Epithelial cell of proximal tubule (primary cell): ENCODE data around the gene SFR1. TPM values are rescaled to one million over a fixed set of nuclear protein-coding genes. Genes with fewer than 3 reads are reported as not detected.

Experiments
- DNase-seq: peaks from one replicate; pipeline ENCODE4 v3.0.0-alpha.2; 2011; ENCODE audit warnings: low read depth
- H3K4me3 ChIP-seq: 2 replicates; pipeline ENCODE4 v1.5.1; 2011; ENCODE audit warnings: low read depth, mild to moderate bottlenecking, low read length
- CTCF ChIP-seq: conservative IDR thresholded peaks from 2 replicates; pipeline ENCODE4 v1.5.1; 2012; ENCODE audit warnings: low read depth, mild to moderate bottlenecking, low read length
- total RNA-seq: library from RNA; depleted of rRNA; stranded (reverse); fragments of >200 nt; gene quantifications from 2 replicates; pipeline ENCODE4 v1.2.3, GENCODE V29; 2015

The SFR1 gene
- total RNA-seq, 1 donor from 2014 or later, result 15.2 TPM

DNA sequence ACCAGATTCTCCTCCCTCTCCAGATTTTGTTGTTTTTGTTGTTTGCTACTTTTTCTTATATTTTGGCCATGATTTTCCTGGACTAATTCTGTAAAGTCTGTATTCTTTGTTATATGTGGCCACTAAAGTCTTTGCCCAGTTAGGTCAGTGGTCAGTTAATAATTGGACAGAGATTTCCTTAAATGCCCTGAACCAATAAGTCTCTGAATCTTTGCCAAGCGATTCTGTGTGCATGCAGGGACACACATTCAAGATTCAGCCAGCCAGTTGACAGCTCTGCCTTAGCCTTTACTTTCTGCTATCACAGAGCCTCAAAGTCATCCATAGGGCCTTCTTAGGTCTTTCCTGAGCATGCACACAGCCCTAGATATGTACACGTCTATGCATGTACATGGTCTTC lies 25.3 kb upstream of the SFR1 start:
- DNase-seq, result peak; percentile 63
- H3K4me3 ChIP-seq, result no peak overlapping the region
- TF ChIP-seq CTCF, result no peak

DNA sequence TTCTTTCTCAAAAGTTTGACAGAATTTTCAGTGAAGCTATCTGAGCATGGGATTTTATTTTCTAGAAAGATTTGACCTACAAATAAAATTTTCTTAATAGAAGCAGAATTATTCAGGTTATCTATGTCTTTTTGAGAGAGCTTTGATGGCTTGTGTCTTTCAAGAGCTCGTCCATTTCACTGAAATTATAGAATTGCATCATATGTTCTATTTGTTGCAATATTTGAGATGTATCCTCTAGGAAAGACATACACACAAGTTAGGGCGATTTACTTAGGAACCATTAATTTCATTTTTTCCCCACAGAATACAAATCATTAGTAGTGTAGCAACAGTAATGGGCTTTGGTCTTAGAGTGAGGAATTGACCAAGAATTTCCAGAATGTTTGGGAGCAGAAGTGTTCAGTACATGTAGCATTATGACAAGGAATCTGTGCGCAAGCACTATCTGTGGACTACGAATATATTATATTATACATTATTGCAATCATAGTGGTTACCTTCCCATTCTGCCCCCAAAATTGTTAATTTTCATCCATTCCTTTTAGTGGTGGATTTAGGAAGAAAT lies 23.5 kb upstream of the SFR1 start:
- no peak overlapping the region for H3K4me3 ChIP-seq
- DNase-seq, result no peak
- TF ChIP-seq CTCF, result no peak

GRCh38 chr10:104099269-104099668 lies 22.7 kb upstream of the SFR1 start:
- H3K4me3 ChIP-seq, result no peak overlapping the region
- no peak for DNase-seq
- TF ChIP-seq CTCF, result no peak

DNA sequence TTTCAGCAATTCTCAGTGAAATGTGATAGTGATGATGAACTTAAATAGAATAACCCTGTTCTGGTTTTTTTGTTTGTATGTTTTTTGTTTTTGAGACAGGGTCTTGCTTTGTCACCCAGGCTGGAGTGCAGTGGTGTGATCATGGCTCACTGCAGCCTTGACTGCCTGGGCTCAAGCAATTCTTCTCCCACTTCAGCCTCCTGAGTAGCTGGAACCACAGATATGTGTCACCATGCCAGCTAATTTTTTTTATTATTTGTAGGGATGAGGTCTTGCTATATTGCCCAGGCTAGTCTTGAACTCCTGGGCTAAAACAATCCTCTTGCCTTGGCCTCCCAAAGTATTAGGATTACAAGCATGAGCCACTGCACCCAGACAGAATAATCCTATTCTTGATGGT lies 22.0 kb upstream of the SFR1 start:
- TF ChIP-seq CTCF, result no peak
- H3K4me3 ChIP-seq, result no peak overlapping the region
- DNase-seq, result no peak

DNA sequence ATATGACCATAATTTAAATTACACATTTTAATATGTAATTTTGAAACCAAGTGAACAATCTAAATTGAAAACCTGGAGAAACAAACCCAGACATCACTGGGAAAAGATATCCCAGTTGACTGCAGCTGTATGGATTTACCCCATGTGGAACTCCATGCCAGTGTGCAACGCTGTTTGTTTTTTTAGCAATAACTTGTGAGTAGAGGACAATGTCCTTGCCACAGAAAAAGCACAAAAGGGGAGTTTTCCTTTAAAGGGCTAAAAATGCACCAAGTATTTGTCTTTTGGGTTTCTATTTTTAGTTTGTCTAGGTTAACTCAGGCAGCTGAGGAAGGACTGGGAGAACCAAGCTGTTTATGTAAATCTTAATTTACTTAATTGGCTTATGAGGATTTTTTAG lies 21.2 kb upstream of the SFR1 start:
- no peak for TF ChIP-seq CTCF
- no peak for DNase-seq
- no peak overlapping the region for H3K4me3 ChIP-seq

GRCh38 chr10:104101902-104102301 lies 20.1 kb upstream of the SFR1 start:
- no peak for TF ChIP-seq CTCF
- H3K4me3 ChIP-seq, result no peak overlapping the region
- DNase-seq, result no peak

- DNase-seq, result no peak
- H3K4me3 ChIP-seq, result no peak overlapping the region
- no peak for TF ChIP-seq CTCF
Observed at GRCh38 chr10:104103956-104104355, 18.0 kb upstream of the SFR1 start.
